ENCODE data around the gene MRTFB. TPM values are rescaled to one million over a fixed set of nuclear protein-coding genes. Genes with fewer than 3 reads are reported as not detected.

The MRTFB gene
- total and polyA plus RNA-seq, 2 of the 13 experiments (the other 11 are each of a cell fraction or from before 2014, with no cell fraction given): 11.4 to 14.0 TPM

GRCh38 chr16:14106457-14106856, 35.3 kb downstream of the MRTFB start (continued):
- TF ChIP-seq, protein P1, sequence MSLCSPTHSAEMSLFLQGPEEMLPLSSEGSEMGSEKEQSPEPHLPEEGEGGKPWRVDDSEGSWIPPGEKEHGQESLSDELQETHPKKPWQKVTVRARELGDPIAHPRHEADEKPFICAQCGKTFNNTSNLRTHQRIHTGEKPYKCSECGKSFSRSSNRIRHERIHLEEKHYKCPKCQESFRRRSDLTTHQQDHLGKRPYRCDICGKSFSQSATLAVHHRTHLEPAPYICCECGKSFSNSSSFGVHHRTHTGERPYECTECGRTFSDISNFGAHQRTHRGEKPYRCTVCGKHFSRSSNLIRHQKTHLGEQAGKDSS (CRISPR knock-in tag; IDR thresholded peaks at IDR 0.05; ENCODE audit: borderline replicate concordance, low read depth): no peak
- no peak for TF ChIP-seq ZNF17 (CRISPR knock-in tag; IDR thresholded peaks at IDR 0.05)
- no peak for TF ChIP-seq ZNF501 (CRISPR knock-in tag; IDR thresholded peaks at IDR 0.05)
- no peak for TF ChIP-seq IRX3 (CRISPR knock-in tag; IDR thresholded peaks at IDR 0.05; ENCODE audit: borderline replicate concordance, low read depth)
- no peak for TF ChIP-seq GMEB2 (CRISPR knock-in tag; IDR thresholded peaks at IDR 0.05; ENCODE audit: low read depth)
- no peak for TF ChIP-seq CAMTA2 (CRISPR knock-in tag; IDR thresholded peaks at IDR 0.05; ENCODE audit: borderline replicate concordance)
- TF ChIP-seq ERF (CRISPR knock-in tag; IDR thresholded peaks at IDR 0.05): no peak
- TF ChIP-seq SRY (CRISPR knock-in tag; IDR thresholded peaks at IDR 0.05): no peak
- TF ChIP-seq ZKSCAN1 (IDR thresholded peaks at IDR 0.05; ENCODE audit: low read length): no peak
- TF ChIP-seq, protein P2, sequence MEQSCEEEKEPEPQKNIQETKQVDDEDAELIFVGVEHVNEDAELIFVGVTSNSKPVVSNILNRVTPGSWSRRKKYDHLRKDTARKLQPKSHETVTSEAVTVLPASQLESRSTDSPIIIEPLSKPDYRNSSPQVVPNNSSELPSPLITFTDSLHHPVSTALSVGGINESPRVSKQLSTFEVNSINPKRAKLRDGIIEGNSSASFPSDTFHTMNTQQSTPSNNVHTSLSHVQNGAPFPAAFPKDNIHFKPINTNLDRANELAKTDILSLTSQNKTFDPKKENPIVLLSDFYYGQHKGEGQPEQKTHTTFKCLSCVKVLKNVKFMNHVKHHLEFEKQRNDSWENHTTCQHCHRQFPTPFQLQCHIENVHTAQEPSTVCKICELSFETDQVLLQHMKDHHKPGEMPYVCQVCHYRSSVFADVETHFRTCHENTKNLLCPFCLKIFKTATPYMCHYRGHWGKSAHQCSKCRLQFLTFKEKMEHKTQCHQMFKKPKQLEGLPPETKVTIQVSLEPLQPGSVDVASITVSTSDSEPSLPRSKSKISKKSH (CRISPR knock-in tag; IDR thresholded peaks at IDR 0.05; ENCODE audit: borderline replicate concordance): no peak
- TF ChIP-seq JARID2 (CRISPR knock-in tag; IDR thresholded peaks at IDR 0.05; ENCODE audit: insufficient replicate concordance): no peak
- TF ChIP-seq FIP1L1 (IDR thresholded peaks at IDR 0.05; ENCODE audit: borderline replicate concordance, insufficient read depth, low read depth, low read length): no peak
- TF ChIP-seq MXD1 (CRISPR knock-in tag; IDR thresholded peaks at IDR 0.05): no peak
- no peak for TF ChIP-seq SKIL (CRISPR knock-in tag; IDR thresholded peaks at IDR 0.05; ENCODE audit: borderline replicate concordance)
- TF ChIP-seq THYN1 (CRISPR knock-in tag; IDR thresholded peaks at IDR 0.05; ENCODE audit: borderline replicate concordance, low read depth): no peak
- no peak; the same call in 1 of the 2 replicates for TF ChIP-seq PPARG (CRISPR knock-in tag; conservative IDR thresholded peaks at IDR 0.05)
- no peak for TF ChIP-seq ZNF570 (CRISPR knock-in tag; IDR thresholded peaks at IDR 0.05; ENCODE audit: borderline replicate concordance)
- TF ChIP-seq, protein P3, sequence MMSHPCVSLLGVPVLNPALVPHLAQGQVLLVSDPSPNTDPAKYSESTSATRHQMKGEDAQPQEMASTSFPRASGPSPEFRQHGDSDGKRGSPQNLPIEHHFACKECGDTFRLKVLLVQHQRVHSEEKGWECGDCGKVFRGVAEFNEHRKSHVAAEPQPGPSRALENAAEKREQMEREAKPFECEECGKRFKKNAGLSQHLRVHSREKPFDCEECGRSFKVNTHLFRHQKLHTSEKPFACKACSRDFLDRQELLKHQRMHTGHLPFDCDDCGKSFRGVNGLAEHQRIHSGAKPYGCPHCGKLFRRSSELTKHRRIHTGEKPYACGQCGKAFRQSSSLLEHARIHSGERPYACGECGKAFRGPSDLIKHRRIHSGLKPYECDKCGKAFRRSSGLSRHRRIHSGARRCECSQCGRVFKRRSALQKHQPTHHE (CRISPR knock-in tag; IDR thresholded peaks at IDR 0.05; ENCODE audit: borderline replicate concordance): no peak
- no peak for TF ChIP-seq SP1 (IDR thresholded peaks at IDR 0.05)
- no peak for TF ChIP-seq SP1 (CRISPR knock-in tag; IDR thresholded peaks at IDR 0.05)
- TF ChIP-seq PREB (CRISPR knock-in tag; IDR thresholded peaks at IDR 0.05): no peak

Measured in HepG2 (cell line).